ENCODE data around the gene CCNH.

DNA sequence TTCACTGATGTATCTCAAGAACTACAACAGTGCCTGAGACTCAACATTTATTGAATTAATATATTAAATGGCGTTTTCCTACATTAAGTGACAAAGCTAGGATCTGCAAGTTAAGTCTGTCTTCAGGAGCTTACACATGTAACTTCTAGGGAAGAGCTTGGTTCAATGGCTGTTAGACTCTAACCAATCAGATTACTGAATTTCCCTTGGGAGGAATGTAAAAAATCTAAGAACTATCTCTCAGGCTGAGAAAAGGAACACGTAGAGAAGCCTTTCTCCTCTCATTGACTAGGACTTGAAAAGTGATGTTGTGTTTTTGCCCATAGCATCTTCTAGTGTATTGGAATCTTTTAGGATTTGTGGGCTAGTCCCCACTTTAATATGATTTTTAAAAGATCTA lies 53.6 kb downstream of the CCNH start:
- no peak for TF ChIP-seq ZNF121 (tag by site-specific recombination; IDR thresholded peaks at IDR 0.05)
- TF ChIP-seq, protein P1, sequence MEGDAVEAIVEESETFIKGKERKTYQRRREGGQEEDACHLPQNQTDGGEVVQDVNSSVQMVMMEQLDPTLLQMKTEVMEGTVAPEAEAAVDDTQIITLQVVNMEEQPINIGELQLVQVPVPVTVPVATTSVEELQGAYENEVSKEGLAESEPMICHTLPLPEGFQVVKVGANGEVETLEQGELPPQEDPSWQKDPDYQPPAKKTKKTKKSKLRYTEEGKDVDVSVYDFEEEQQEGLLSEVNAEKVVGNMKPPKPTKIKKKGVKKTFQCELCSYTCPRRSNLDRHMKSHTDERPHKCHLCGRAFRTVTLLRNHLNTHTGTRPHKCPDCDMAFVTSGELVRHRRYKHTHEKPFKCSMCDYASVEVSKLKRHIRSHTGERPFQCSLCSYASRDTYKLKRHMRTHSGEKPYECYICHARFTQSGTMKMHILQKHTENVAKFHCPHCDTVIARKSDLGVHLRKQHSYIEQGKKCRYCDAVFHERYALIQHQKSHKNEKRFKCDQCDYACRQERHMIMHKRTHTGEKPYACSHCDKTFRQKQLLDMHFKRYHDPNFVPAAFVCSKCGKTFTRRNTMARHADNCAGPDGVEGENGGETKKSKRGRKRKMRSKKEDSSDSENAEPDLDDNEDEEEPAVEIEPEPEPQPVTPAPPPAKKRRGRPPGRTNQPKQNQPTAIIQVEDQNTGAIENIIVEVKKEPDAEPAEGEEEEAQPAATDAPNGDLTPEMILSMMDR (tag by site-specific recombination; IDR thresholded peaks at IDR 0.05) = no peak
- TF ChIP-seq, protein P2, sequence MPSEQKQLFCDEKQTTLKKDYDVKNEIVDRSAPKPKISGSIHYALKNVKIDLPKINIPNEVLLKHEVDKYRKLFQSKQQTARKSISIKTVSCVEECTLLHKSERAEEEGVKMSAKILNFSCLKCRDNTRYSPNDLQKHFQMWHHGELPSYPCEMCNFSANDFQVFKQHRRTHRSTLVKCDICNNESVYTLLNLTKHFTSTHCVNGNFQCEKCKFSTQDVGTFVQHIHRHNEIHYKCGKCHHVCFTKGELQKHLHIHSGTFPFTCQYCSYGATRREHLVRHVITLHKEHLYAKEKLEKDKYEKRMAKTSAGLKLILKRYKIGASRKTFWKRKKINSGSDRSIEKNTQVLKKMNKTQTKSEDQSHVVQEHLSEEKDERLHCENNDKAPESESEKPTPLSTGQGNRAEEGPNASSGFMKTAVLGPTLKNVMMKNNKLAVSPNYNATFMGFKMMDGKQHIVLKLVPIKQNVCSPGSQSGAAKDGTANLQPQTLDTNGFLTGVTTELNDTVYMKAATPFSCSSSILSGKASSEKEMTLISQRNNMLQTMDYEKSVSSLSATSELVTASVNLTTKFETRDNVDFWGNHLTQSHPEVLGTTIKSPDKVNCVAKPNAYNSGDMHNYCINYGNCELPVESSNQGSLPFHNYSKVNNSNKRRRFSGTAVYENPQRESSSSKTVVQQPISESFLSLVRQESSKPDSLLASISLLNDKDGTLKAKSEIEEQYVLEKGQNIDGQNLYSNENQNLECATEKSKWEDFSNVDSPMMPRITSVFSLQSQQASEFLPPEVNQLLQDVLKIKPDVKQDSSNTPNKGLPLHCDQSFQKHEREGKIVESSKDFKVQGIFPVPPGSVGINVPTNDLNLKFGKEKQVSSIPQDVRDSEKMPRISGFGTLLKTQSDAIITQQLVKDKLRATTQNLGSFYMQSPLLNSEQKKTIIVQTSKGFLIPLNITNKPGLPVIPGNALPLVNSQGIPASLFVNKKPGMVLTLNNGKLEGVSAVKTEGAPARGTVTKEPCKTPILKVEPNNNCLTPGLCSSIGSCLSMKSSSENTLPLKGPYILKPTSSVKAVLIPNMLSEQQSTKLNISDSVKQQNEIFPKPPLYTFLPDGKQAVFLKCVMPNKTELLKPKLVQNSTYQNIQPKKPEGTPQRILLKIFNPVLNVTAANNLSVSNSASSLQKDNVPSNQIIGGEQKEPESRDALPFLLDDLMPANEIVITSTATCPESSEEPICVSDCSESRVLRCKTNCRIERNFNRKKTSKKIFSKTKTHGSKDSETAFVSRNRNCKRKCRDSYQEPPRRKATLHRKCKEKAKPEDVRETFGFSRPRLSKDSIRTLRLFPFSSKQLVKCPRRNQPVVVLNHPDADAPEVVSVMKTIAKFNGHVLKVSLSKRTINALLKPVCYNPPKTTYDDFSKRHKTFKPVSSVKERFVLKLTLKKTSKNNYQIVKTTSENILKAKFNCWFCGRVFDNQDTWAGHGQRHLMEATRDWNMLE (tag by site-specific recombination; conservative IDR thresholded peaks at IDR 0.05; ENCODE audit: low read depth) = no peak
- TF ChIP-seq, protein P3, sequence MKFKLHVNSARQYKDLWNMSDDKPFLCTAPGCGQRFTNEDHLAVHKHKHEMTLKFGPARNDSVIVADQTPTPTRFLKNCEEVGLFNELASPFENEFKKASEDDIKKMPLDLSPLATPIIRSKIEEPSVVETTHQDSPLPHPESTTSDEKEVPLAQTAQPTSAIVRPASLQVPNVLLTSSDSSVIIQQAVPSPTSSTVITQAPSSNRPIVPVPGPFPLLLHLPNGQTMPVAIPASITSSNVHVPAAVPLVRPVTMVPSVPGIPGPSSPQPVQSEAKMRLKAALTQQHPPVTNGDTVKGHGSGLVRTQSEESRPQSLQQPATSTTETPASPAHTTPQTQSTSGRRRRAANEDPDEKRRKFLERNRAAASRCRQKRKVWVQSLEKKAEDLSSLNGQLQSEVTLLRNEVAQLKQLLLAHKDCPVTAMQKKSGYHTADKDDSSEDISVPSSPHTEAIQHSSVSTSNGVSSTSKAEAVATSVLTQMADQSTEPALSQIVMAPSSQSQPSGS (tag by site-specific recombination; IDR thresholded peaks at IDR 0.05; ENCODE audit: low read depth) = no peak
- TF ChIP-seq ZNF529 (tag by site-specific recombination; IDR thresholded peaks at IDR 0.05; ENCODE audit: insufficient replicate concordance) = no peak
- TF ChIP-seq GLI2 (tag by site-specific recombination; IDR thresholded peaks at IDR 0.05; ENCODE audit: borderline replicate concordance, low read depth) = no peak
- TF ChIP-seq, protein P4, sequence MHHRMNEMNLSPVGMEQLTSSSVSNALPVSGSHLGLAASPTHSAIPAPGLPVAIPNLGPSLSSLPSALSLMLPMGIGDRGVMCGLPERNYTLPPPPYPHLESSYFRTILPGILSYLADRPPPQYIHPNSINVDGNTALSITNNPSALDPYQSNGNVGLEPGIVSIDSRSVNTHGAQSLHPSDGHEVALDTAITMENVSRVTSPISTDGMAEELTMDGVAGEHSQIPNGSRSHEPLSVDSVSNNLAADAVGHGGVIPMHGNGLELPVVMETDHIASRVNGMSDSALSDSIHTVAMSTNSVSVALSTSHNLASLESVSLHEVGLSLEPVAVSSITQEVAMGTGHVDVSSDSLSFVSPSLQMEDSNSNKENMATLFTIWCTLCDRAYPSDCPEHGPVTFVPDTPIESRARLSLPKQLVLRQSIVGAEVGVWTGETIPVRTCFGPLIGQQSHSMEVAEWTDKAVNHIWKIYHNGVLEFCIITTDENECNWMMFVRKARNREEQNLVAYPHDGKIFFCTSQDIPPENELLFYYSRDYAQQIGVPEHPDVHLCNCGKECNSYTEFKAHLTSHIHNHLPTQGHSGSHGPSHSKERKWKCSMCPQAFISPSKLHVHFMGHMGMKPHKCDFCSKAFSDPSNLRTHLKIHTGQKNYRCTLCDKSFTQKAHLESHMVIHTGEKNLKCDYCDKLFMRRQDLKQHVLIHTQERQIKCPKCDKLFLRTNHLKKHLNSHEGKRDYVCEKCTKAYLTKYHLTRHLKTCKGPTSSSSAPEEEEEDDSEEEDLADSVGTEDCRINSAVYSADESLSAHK (tag by site-specific recombination; IDR thresholded peaks at IDR 0.05) = no peak
- no peak for TF ChIP-seq YY1 (tag by site-specific recombination; IDR thresholded peaks at IDR 0.05)
- TF ChIP-seq, protein P5, sequence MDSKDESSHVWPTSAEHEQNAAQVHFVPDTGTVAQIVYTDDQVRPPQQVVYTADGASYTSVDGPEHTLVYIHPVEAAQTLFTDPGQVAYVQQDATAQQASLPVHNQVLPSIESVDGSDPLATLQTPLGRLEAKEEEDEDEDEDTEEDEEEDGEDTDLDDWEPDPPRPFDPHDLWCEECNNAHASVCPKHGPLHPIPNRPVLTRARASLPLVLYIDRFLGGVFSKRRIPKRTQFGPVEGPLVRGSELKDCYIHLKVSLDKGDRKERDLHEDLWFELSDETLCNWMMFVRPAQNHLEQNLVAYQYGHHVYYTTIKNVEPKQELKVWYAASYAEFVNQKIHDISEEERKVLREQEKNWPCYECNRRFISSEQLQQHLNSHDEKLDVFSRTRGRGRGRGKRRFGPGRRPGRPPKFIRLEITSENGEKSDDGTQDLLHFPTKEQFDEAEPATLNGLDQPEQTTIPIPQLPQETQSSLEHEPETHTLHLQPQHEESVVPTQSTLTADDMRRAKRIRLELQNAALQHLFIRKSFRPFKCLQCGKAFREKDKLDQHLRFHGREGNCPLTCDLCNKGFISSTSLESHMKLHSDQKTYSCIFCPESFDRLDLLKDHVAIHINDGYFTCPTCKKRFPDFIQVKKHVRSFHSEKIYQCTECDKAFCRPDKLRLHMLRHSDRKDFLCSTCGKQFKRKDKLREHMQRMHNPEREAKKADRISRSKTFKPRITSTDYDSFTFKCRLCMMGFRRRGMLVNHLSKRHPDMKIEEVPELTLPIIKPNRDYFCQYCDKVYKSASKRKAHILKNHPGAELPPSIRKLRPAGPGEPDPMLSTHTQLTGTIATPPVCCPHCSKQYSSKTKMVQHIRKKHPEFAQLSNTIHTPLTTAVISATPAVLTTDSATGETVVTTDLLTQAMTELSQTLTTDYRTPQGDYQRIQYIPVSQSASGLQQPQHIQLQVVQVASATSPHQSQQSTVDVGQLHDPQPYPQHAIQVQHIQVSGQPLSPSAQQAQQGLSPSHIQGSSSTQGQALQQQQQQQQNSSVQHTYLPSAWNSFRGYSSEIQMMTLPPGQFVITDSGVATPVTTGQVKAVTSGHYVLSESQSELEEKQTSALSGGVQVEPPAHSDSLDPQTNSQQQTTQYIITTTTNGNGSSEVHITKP (tag by site-specific recombination; IDR thresholded peaks at IDR 0.05) = no peak
- no peak for TF ChIP-seq ZNF621 (tag by site-specific recombination; IDR thresholded peaks at IDR 0.05)
